ENCODE measurements around the gene PTEN. TPM values are rescaled to one million over a fixed set of nuclear protein-coding genes. Genes with fewer than 3 reads are reported as not detected.

The PTEN gene
- total and polyA plus RNA-seq, 11 donors = 20.1 to 77.7 (median 60.0) TPM

- 90 to 92% (median 91%) methylated on average over 6 of the region's 6 CpGs for WGBS, 4 donors
- no peak for ATAC-seq
- intact Hi-C loops (cut with DNase I) = no loop called here
Observed at GRCh38 chr10:87945984-87946383, 82.6 kb downstream of the PTEN start.

GRCh38 chr10:87952612-87953011 lies 89.2 kb downstream of the PTEN start:
- intact Hi-C loops (cut with DNase I) = loop anchor here in 2 of 10 donors (10.0 kb wide), 1 partner anchor 88 kb away; the partner anchor contains the start of genes KLLN (in 2 of the 2) and PTEN (in 2 of the 2)
- DNase-seq (no peak), ATAC-seq (no peak)
- no peak overlapping the region for H3K27ac ChIP-seq
- H3K4me1 ChIP-seq = peaks cover 0 to 20% (median 0%) of the 10 kb centered on the region in 12 donors
- WGBS, 4 donors = 49 to 69% (median 50%) methylated on average over 2 of the region's 2 CpGs
- TF ChIP-seq CTCF (IDR thresholded peaks at IDR 0.05) (no peak), POLR2A (IDR thresholded peaks at IDR 0.05) (no peak)
- H3K9me3 ChIP-seq = no peaks in the 10 kb centered on the region
- H3K4me3 ChIP-seq = no peak overlapping the region
- H3K27me3 ChIP-seq = no peaks in the 10 kb centered on the region
- H3K36me3 ChIP-seq = peaks cover 0 to 47% (median 32%) of the 10 kb centered on the region in 9 donors

More at GRCh38 chr10:87945984-87946383, 82.6 kb downstream of the PTEN start:
- H3K27me3 ChIP-seq = no peaks in the 10 kb centered on the region
- H3K36me3 ChIP-seq = peaks cover 0 to 34% (median 11%) of the 10 kb centered on the region in 9 donors
- no peak for DNase-seq
- H3K9me3 ChIP-seq = no peaks in the 10 kb centered on the region
- H3K27ac ChIP-seq = no peak overlapping the region
- H3K4me3 ChIP-seq = no peak overlapping the region
- H3K4me1 ChIP-seq = peaks cover 0 to 53% (median 10%) of the 10 kb centered on the region in 12 donors
- TF ChIP-seq POLR2A (IDR thresholded peaks at IDR 0.05) = no peak
- no peak for TF ChIP-seq CTCF (IDR thresholded peaks at IDR 0.05)

GRCh38 chr10:87956055-87956454 lies 92.6 kb downstream of the PTEN start:
- peaks cover 0 to 17% (median under 1%) of the 10 kb centered on the region in 12 donors for H3K4me1 ChIP-seq
- no peak for ATAC-seq
- no peak for DNase-seq
- peaks cover 0 to 75% (median 65%) of the 10 kb centered on the region in 9 donors for H3K36me3 ChIP-seq
- H3K4me3 ChIP-seq = no peak overlapping the region
- H3K27me3 ChIP-seq = no peaks in the 10 kb centered on the region
- no peaks in the 10 kb centered on the region for H3K9me3 ChIP-seq
- TF ChIP-seq CTCF (IDR thresholded peaks at IDR 0.05) = no peak
- no peak for TF ChIP-seq POLR2A (IDR thresholded peaks at IDR 0.05)
- H3K27ac ChIP-seq = no peak overlapping the region
- intact Hi-C loops (cut with DNase I) = loop anchor here in 3 of 10 donors (5.0 to 10.0 kb wide), 2 partner anchors 84 to 91 kb away; partner anchors contain the start of genes KLLN (in 2 of the 3) and PTEN (in 2 of the 3)

- Histone ChIP-seq H3K4me1 (peaks cover 0 to 24% (median 7%) of the 10 kb centered on the region in 12 donors), H3K4me3 (no peak overlapping the region), H3K9me3 (no peaks in the 10 kb centered on the region), H3K27ac (no peak overlapping the region), H3K27me3 (no peaks in the 10 kb centered on the region), H3K36me3 (peaks cover 0 to 79% (median 61%) of the 10 kb centered on the region in 9 donors)
- intact Hi-C loops (cut with DNase I) = loop anchor here in 3 of 10 donors (5.0 to 10.0 kb wide), 2 partner anchors 85 to 93 kb away; partner anchors contain the start of genes KLLN (in 2 of the 3) and PTEN (in 2 of the 3)
- 77 to 86% (median 82%) methylated on average over 5 of the region's 5 CpGs for WGBS, 4 donors
- TF ChIP-seq POLR2A (IDR thresholded peaks at IDR 0.05) = no peak
- TF ChIP-seq CTCF (IDR thresholded peaks at IDR 0.05) = no peak
- DNase-seq (no peak), ATAC-seq (no peak)
Observed at GRCh38 chr10:87957702-87958101, 94.3 kb downstream of the PTEN start.

All from heart left ventricle (tissue), 16 donors.